HG03095 (cell line): ENCODE data around the gene RNF8.
"Not testable (repeated sequence)": the region's sequence is repeated elsewhere in the genome, so short reads cannot be mapped to it uniquely, and the experiment has no call there.

ENCODE experiments used
- ATAC-seq: cut with Tn5 transposase; IDR thresholded peaks from one replicate; pipeline ENCODE4 v1.9.1; 2021; ENCODE audit warnings: moderate library complexity; ENCODE audit not compliant: unreplicated experiment

Gene RNF8

GRCh38 chr6:37396571-37397180 lies 42.9 kb downstream of the RNF8 start:
- ATAC-seq, result no peak

DNA sequence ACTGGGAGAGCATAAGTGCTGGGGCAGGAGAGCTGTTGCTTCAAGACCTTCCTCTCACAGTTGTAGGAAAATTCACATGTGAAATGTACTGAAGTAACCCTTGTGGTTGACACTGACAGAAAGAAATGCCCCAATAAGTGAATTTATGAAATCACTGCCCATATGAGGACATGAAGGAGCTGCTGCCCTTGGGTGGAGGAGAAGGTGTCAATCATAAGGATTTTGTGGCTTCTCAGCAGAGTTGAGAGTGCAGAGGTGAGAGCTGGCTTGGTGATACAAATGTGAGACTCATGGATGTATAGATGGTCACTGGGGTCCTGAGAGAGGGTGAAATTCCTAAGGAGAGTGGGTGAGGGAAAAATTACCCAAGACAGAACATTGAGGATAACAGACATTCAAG lies 45.3 kb downstream of the RNF8 start:
- ATAC-seq, result no peak

- no peak for ATAC-seq
Observed at GRCh38 chr6:37399795-37400490, 46.2 kb downstream of the RNF8 start.

DNA sequence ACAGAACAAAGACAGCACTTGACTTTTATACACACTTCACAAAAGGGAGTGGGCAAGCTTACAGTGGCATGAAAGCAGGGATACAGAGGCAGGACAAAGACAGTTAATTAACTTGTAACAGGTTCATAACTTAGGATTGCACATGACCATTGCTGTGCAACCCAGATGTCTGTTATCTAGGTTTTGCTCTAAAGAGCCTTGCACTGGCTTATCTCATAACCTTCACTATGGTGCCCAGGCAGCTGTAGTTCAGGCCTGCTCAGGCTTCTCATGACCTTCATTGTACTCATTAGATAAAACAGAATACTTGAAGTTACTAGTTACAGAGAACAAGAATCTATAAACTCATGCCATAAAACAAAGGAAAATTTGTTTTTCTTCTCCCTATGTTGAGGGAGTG lies 47.9 kb downstream of the RNF8 start:
- ATAC-seq, result not testable (repeated sequence)

GRCh38 chr6:37406726-37407341 lies 53.1 kb downstream of the RNF8 start:
- no peak for ATAC-seq

DNA sequence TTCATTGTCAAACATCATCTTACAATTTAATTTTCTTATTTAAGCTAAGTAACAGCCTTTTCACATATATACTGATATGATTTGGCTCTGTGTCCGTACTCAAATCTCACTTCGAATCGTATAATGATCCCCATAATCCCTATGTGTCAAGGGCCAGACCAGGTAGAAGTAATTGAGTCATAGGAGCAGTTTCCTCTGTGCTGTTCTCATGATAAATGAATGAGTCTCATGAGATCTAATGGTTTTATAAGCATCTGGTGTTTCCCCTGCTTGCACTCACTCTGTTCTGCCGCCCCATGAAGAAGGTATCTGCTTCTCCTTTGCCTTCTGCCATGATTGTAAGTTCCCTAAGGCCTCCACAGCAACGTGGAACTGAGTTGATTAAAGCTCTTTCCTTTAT lies 54.2 kb downstream of the RNF8 start:
- no peak for ATAC-seq

- ATAC-seq, result no peak
Observed at GRCh38 chr6:37409501-37409900, 55.7 kb downstream of the RNF8 start.

GRCh38 chr6:37417393-37417792 lies 63.6 kb downstream of the RNF8 start:
- no peak for ATAC-seq

GRCh38 chr6:37418722-37419121 lies 64.9 kb downstream of the RNF8 start:
- no peak for ATAC-seq

DNA sequence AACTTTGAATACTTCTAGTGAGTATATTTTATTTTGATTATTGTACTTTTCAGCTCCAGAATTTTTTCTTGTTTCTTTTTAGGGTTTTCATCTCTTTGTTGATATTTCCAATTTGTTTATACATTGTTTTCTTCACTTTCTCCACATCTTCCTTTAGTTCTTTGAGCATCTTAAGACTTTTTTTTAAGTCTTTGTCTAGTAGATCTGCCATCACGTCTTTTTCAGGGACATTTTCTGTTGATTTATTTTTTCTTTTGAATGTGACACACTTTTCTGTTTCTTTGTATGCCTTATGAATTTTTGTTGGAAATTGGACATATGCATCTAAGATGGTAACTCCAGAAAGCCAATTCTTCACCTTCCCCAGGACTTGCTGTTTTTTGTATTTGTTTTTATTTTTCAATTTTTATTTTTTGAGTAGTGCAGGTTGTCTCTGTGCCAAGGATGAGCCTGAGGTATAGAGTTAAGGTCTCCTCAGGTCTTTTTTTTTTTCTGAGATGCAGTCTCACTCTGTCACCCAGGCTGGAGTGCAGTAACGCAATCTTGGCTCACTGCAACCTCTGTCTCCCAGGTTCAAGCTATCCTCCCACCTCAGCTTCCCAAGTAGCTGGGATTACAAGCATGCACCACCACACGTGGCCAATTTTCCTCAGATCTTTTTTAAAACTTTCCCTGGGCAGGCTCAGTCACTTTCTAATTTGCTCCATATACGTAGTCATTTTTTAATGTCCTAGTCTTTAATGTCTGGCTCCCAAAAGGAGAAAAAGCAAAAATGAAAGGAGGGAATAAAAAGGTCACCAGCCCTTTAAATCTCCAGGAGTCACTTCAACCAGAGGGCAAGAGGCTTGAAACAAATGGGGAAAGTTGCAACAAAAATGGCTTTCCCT lies 72.5 kb downstream of the RNF8 start:
- no peak for ATAC-seq

GRCh38 chr6:37426945-37427510 lies 73.2 kb downstream of the RNF8 start:
- no peak for ATAC-seq

- no peak for ATAC-seq
Observed at GRCh38 chr6:37429352-37429750, 75.6 kb downstream of the RNF8 start.

- ATAC-seq, result no peak
Observed at GRCh38 chr6:37432590-37432915, 78.8 kb downstream of the RNF8 start.

GRCh38 chr6:37432916-37433656 lies 79.3 kb downstream of the RNF8 start, which contains the start of gene CMTR1:
Gene CMTR1, plus strand, starts transcription at chr6:37433221. Its CDS starts 2,409 bp downstream, at chr6:37435630.
- peak; percentile 74 for ATAC-seq

GRCh38 chr6:37433657-37434271 lies 80.0 kb downstream of the RNF8 start:
- peak; percentile 45 for ATAC-seq

DNA sequence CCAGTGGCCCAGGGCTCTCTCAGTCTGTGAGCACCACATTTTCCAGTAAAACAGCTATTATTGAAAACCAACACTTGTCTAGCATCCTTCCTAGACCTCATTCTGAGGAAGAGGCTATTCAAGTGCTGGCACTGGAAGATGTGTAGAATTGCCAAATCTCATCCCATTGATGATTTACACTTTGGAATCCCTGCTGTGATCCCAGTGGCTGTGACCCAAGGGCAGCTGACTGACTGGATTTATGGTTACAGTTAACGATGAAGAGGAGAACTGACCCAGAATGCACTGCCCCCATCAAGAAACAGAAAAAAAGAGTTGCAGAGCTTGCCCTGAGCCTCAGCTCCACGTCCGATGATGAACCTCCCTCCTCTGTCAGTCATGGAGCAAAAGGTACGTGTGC lies 81.6 kb downstream of the RNF8 start:
- ATAC-seq, result no peak

DNA sequence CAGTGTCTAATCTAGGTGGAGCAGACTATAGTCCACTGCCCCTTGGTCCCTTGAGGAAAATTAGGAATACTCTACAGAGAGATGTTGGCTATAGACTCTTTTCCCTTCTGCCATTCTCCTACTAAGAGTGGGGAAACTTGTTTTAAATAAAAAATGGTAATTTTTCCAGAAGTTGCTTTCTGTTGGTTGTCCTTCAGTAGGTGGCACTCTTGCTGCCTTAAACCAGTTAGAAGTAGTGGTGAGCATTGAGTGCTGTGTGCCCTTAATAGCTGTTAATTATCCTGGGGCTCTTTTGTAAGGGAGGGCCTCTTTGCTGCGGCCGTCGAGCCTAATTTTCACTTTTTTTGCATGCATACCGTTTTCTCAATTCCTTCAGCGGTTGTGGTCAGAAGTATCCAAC lies 82.0 kb downstream of the RNF8 start:
- no peak for ATAC-seq

DNA sequence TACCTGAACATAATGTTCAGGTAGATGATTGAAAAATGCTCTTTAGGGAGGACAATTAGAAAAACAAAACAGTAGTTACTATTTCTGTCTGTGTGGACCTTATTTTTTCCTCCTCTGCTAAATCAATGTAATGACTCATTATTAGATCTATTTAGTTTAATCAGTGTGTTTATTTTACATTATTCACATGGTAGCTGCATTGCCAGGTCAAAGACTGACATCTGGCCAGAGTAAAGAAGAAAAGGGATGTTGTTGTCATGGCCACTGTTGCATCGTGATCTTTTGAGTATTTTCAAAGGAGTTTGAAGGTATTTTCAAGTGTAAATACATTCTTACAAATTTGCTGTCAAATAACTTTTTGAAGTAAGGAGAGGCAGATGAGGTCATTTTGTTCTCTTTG lies 85.1 kb downstream of the RNF8 start:
- ATAC-seq, result no peak

DNA sequence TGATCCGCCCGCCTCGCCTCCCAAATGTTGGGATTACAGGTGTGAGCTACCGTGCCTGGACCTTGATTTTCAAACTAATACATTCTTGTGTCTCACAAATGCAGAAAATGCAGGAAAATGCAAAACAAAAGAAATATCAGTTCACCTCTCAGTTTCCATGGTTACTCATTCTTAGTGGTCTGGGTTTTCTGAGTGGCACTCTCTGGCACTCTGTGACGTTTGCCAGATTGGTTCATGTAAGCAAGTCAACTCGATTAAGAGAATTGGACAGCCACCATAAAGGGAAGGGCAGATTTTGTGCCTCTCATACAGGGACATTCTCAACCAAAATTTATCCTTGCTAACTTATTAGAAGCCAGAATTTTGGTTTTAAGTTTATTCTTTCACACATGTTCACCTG lies 87.9 kb downstream of the RNF8 start:
- no peak for ATAC-seq
